Measurements from ENCODE around the gene DMD.

The DMD gene

DNA sequence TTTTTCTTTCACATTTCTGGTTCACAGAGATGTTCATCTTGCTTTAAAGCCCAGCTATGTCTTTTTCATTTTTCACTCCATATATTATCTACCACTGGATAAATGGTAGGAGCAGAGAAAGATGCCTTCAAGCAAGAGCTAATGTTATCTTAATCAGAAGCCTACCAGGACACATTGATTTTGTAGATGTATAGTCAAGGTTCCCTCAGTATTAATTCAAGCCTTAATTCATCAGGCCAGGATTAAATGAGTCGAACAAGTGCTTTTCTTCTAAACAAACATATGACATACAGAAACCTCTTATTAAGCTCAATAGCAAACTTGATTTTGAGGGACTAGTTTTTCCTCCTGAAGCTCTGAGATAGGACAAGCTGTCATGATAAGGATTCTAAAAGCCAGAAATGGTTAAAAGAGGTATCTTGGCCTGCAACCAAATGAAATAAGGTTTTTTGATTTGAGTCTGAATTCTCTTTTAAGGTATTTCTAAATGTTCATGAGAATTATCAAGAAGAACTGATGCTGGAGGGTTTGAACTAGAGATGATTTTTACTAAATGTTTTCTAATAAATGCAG, 2057.8 kb downstream of the DMD start:
- no peaks in the 10 kb centered on the region for H3K27me3 Mint-ChIP-seq
- no peak overlapping the region for H3K27ac Mint-ChIP-seq (ENCODE audit: low read depth)
- DNase-seq (ENCODE audit: low spot score in 2 of 2) (no peak), ATAC-seq (replicated peaks; ENCODE audit: extremely low read depth, poor library complexity, severe bottlenecking) (no peak)
- peaks cover 4% of the 10 kb centered on the region for H3K9me3 Mint-ChIP-seq
- no peaks in the 10 kb centered on the region for H3K4me1 Mint-ChIP-seq
- no peaks in the 10 kb centered on the region for H3K36me3 Mint-ChIP-seq (ENCODE audit: insufficient read depth)
- no peak overlapping the region for H3K4me3 Mint-ChIP-seq

DNA sequence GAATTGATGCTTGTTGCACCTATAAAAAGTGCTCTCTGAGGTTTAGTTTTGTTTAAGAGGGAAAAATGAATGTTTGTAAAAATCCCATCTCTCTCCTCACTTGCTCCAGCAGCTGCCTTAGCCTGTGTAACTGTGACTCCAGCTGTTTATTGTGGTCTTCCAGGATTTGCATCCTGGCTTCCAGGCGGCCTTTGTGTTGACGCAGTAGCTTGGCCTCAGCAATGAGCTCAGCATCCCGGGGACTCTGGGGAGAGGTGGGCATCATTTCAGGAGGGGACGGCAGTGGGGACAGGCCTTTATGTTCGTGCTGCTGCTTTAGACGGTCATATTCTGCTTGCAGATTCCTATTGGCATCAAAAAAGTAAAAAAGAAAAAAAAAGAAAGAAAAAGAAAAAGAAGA, 2064.2 kb downstream of the DMD start:
- Mint-ChIP-seq H3K4me1 (no peaks in the 10 kb centered on the region), H3K27me3 (no peaks in the 10 kb centered on the region), H3K36me3 (ENCODE audit: insufficient read depth) (no peaks in the 10 kb centered on the region), H3K4me3 (no peak overlapping the region), H3K27ac (ENCODE audit: low read depth) (no peak overlapping the region), H3K9me3 (peaks cover 4% of the 10 kb centered on the region)
- ATAC-seq (replicated peaks; ENCODE audit: extremely low read depth, poor library complexity, severe bottlenecking) (no peak), DNase-seq (ENCODE audit: low spot score in 2 of 2) (no peak)

DNA sequence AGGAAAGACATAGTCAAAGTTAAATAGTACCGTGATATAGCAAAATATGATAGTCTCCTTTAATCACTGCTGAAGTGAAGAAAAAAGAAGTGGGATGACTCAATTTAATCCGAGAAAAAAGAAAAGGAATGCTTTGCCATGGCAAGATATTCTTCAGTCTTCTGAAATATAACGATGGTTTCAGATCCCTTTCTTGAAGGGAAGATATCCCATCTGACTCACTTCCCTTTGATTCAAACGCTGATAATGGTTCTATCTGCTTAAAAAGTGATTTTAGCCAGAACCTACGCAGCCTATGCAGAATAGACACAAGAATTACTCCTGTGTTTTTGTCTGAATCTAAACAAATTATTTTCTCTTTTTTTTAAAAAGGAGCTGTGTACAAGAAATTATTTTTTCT, 2071.4 kb downstream of the DMD start:
- Mint-ChIP-seq H3K4me1 (no peaks in the 10 kb centered on the region), H3K4me3 (no peak overlapping the region), H3K9me3 (peaks cover 5% of the 10 kb centered on the region), H3K27ac (ENCODE audit: low read depth) (no peak overlapping the region), H3K27me3 (no peaks in the 10 kb centered on the region), H3K36me3 (ENCODE audit: insufficient read depth) (no peaks in the 10 kb centered on the region)
- no peak for ATAC-seq (replicated peaks; ENCODE audit: extremely low read depth, poor library complexity, severe bottlenecking)
- DNase-seq (ENCODE audit: low spot score in 2 of 2) = no peak

GRCh38 chrX:31138124-31138523, 2073.2 kb downstream of the DMD start:
- Mint-ChIP-seq H3K4me3 (no peak overlapping the region), H3K27ac (ENCODE audit: low read depth) (no peak overlapping the region), H3K4me1 (no peaks in the 10 kb centered on the region), H3K9me3 (peaks cover 5% of the 10 kb centered on the region), H3K27me3 (no peaks in the 10 kb centered on the region), H3K36me3 (ENCODE audit: insufficient read depth) (no peaks in the 10 kb centered on the region)
- no peak for ATAC-seq (replicated peaks; ENCODE audit: extremely low read depth, poor library complexity, severe bottlenecking)
- DNase-seq (ENCODE audit: low spot score in 2 of 2) = no peak

DNA sequence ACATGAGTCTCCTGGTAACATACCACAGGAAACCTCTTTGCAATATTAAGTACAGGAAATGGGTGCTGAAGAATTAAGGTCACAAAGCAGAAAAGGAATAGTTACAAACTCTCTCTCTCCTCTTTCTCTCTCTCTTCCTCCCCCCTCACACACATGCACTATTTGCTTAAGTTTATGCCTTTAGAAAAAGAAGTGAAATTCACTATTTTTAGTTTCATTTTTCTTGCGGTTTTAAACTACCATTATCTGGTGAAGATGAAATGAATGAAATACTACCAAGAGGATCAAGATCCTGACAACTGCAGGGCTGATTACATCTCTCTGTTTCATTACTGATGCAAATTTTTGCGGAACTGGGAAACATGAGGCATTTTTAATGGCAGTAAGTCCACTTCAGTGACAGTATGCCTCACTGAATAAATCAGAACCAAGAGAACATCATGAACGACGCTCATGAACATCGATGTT, 2075.2 kb downstream of the DMD start:
- DNase-seq (ENCODE audit: low spot score in 2 of 2) (no peak), ATAC-seq (replicated peaks; ENCODE audit: extremely low read depth, poor library complexity, severe bottlenecking) (no peak)
- Mint-ChIP-seq H3K27me3 (no peaks in the 10 kb centered on the region), H3K36me3 (ENCODE audit: insufficient read depth) (no peaks in the 10 kb centered on the region), H3K4me1 (no peaks in the 10 kb centered on the region), H3K9me3 (peaks cover 5% of the 10 kb centered on the region), H3K27ac (ENCODE audit: low read depth) (no peak overlapping the region), H3K4me3 (no peak overlapping the region)

DNA sequence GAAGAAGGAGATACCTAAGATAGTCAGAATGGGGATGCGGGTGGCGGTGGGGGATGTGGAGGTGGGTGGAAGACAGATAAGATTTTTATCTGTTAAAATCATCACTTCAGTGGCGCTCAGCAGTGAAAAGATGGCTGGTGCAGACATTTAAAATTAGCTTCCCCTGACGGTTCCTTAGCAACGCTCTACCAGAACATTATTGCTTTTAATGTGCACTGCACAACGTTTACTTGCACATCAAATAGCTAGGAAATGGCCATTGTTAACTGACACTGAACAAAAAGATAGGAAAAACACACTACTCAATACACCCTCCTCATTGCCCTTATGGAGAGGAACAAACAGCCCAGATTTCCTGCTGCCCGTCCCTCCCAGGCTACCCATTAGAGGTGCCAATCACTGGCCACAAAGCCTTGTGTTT, 2078.5 kb downstream of the DMD start:
- H3K27me3 Mint-ChIP-seq = no peaks in the 10 kb centered on the region
- H3K4me3 Mint-ChIP-seq = no peak overlapping the region
- no peak for DNase-seq (ENCODE audit: low spot score in 2 of 2)
- H3K36me3 Mint-ChIP-seq (ENCODE audit: insufficient read depth) = no peaks in the 10 kb centered on the region
- ATAC-seq (replicated peaks; ENCODE audit: extremely low read depth, poor library complexity, severe bottlenecking) = no peak
- H3K9me3 Mint-ChIP-seq = no peaks in the 10 kb centered on the region
- H3K4me1 Mint-ChIP-seq = no peaks in the 10 kb centered on the region
- no peak overlapping the region for H3K27ac Mint-ChIP-seq (ENCODE audit: low read depth)

DNA sequence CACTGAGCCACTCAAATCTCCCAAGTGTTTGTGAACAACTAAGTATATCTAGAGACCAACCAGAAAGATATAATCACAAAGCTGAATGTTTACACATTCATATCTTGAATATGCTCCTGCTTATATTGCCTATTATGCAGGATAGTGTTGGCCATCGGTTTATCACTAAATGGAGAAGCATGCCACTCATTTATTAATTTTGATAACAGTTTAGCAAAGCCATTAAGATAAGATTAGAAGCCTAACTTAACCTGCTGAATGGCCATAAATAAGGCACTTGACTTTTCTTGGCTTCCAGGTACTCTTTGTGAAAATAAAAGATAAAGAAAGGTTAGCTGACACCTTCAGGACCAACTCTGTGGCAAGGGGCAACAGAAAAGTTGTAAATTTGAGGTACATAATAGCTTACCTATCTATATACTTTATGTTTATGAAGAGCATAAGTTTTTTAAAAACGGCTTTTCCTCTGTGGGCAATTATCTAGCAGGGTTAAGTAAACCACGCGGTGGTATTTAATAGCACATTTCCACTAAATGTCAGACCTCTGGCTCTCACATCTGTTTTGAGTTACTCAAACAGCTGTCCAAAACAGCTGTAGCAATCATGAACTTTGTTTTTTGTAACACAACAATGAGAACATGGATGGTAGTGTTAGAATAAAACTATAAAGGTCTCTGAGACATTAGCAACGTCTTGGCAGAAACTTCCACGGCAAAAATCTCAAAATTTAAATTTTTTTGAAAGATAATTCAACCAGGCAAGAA, 2080.7 kb downstream of the DMD start:
- H3K4me1 Mint-ChIP-seq = no peaks in the 10 kb centered on the region
- no peaks in the 10 kb centered on the region for H3K9me3 Mint-ChIP-seq
- no peak for DNase-seq (ENCODE audit: low spot score in 2 of 2)
- no peak overlapping the region for H3K27ac Mint-ChIP-seq (ENCODE audit: low read depth)
- no peaks in the 10 kb centered on the region for H3K27me3 Mint-ChIP-seq
- H3K4me3 Mint-ChIP-seq = no peak overlapping the region
- no peak for ATAC-seq (replicated peaks; ENCODE audit: extremely low read depth, poor library complexity, severe bottlenecking)
- no peaks in the 10 kb centered on the region for H3K36me3 Mint-ChIP-seq (ENCODE audit: insufficient read depth)

DNA sequence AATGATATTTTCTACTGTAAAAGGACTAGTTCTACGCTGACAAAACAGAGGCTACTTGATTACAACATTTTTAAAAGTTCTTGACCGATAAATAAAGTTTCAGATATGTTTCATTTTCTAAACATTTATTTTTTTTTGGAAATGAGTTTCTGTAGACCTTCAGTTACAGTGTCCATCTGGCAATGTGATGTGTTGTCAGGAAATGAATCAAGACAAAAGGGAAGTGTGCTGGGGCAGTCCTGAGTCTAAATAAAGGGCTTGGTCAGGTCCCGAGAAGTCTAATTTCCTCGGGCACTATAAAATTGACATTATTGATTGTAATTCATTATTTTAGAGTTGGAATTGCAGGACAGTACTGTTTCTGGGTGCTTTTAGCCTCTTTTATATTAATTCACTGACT, 2082.5 kb downstream of the DMD start:
- Mint-ChIP-seq H3K27me3 (no peaks in the 10 kb centered on the region), H3K36me3 (ENCODE audit: insufficient read depth) (no peaks in the 10 kb centered on the region), H3K27ac (ENCODE audit: low read depth) (no peak overlapping the region), H3K4me1 (no peaks in the 10 kb centered on the region), H3K9me3 (no peaks in the 10 kb centered on the region), H3K4me3 (no peak overlapping the region)
- no peak for ATAC-seq (replicated peaks; ENCODE audit: extremely low read depth, poor library complexity, severe bottlenecking)
- no peak for DNase-seq (ENCODE audit: low spot score in 2 of 2)

GRCh38 chrX:31127716-31128115, 2083.6 kb downstream of the DMD start:
- H3K4me3 Mint-ChIP-seq = no peak overlapping the region
- no peaks in the 10 kb centered on the region for H3K27me3 Mint-ChIP-seq
- no peaks in the 10 kb centered on the region for H3K4me1 Mint-ChIP-seq
- no peak for DNase-seq (ENCODE audit: low spot score in 2 of 2)
- no peaks in the 10 kb centered on the region for H3K36me3 Mint-ChIP-seq (ENCODE audit: insufficient read depth)
- H3K27ac Mint-ChIP-seq (ENCODE audit: low read depth) = no peak overlapping the region
- ATAC-seq (replicated peaks; ENCODE audit: extremely low read depth, poor library complexity, severe bottlenecking) = no peak
- no peaks in the 10 kb centered on the region for H3K9me3 Mint-ChIP-seq

GRCh38 chrX:31126205-31126604, 2085.1 kb downstream of the DMD start:
- Mint-ChIP-seq H3K27ac (ENCODE audit: low read depth) (no peak overlapping the region), H3K27me3 (no peaks in the 10 kb centered on the region), H3K36me3 (ENCODE audit: insufficient read depth) (no peaks in the 10 kb centered on the region), H3K4me1 (no peaks in the 10 kb centered on the region), H3K4me3 (no peak overlapping the region), H3K9me3 (no peaks in the 10 kb centered on the region)
- ATAC-seq (replicated peaks; ENCODE audit: extremely low read depth, poor library complexity, severe bottlenecking) (no peak), DNase-seq (ENCODE audit: low spot score in 2 of 2) (no peak)

GRCh38 chrX:31124536-31124935, 2086.8 kb downstream of the DMD start:
- Mint-ChIP-seq H3K36me3 (ENCODE audit: insufficient read depth) (no peaks in the 10 kb centered on the region), H3K9me3 (no peaks in the 10 kb centered on the region), H3K4me3 (no peak overlapping the region), H3K27ac (ENCODE audit: low read depth) (no peak overlapping the region), H3K4me1 (no peaks in the 10 kb centered on the region), H3K27me3 (no peaks in the 10 kb centered on the region)
- ATAC-seq (replicated peaks; ENCODE audit: extremely low read depth, poor library complexity, severe bottlenecking) (no peak), DNase-seq (ENCODE audit: low spot score in 2 of 2) (no peak)

DNA sequence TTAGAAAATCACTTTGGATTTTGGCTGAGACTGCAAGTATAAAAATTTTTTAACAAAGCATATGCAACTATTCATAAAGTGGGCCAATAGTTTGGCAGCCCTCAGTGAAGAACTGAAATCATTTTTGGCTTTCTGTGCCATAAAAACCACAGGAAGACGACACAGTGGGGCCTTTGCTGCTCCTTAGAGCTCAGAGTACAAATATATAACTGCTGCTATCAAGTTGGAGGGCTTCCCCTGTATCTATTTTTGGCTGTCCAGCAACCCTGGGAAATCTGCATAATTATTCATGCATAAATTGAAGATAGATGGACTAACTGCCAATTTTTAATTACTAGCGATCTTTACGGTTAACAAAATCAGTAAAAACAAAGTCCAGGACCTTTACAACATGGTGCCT, 2088.0 kb downstream of the DMD start:
- Mint-ChIP-seq H3K27ac (ENCODE audit: low read depth) (no peak overlapping the region), H3K36me3 (ENCODE audit: insufficient read depth) (no peaks in the 10 kb centered on the region), H3K27me3 (no peaks in the 10 kb centered on the region), H3K9me3 (no peaks in the 10 kb centered on the region), H3K4me1 (no peaks in the 10 kb centered on the region), H3K4me3 (no peak overlapping the region)
- no peak for DNase-seq (ENCODE audit: low spot score in 2 of 2)
- ATAC-seq (replicated peaks; ENCODE audit: extremely low read depth, poor library complexity, severe bottlenecking) = no peak

- H3K4me3 Mint-ChIP-seq = no peak overlapping the region
- no peaks in the 10 kb centered on the region for H3K27me3 Mint-ChIP-seq
- DNase-seq (ENCODE audit: low spot score in 2 of 2) = no peak
- no peaks in the 10 kb centered on the region for H3K4me1 Mint-ChIP-seq
- no peak for ATAC-seq (replicated peaks; ENCODE audit: extremely low read depth, poor library complexity, severe bottlenecking)
- no peaks in the 10 kb centered on the region for H3K36me3 Mint-ChIP-seq (ENCODE audit: insufficient read depth)
- no peak overlapping the region for H3K27ac Mint-ChIP-seq (ENCODE audit: low read depth)
- peaks cover 4% of the 10 kb centered on the region for H3K9me3 Mint-ChIP-seq
These were observed 2094.1 kb downstream of the DMD start for GRCh38 chrX:31117266-31117665.

All from central memory CD8-positive, alpha-beta T cell (primary cell).